K562 (cell line): ENCODE results near the gene SETD1B. TPM values are rescaled to one million over a fixed set of nuclear protein-coding genes. Genes with fewer than 3 reads are reported as not detected.

Source experiments
- BMI1 ChIP-seq: fragments of 150-350 bp; IDR thresholded peaks from 2 replicates; pipeline ENCODE4 v1.6.1; 2014; ENCODE audit warnings: low read length
- FOXA3 ChIP-seq, 2 experiments: fragments of 450-650 bp in 1 of 2; sonication (generic) in 1 of 2; formaldehyde crosslinking; IDR thresholded peaks in 1 of 2; conservative IDR thresholded peaks in 1 of 2; 2 replicates each; pipeline versions ENCODE4 v1.4.0 to v1.8.0; 2020 to 2022; ENCODE audit warnings: mild to moderate bottlenecking in 2 of 2, missing genetic modification reagents in 1 of 2
- GABPA ChIP-seq: fragments of 200-800 bp; sonication (Bioruptor generic); conservative IDR thresholded peaks from 2 replicates; pipeline ENCODE4 v1.6.1; 2016; ENCODE audit warnings: low read depth, missing genetic modification characterization, missing compliant biosample characterization
- RHOXF2B ChIP-seq: fragments of 250-450 bp; sonication (Bioruptor Pico); conservative IDR thresholded peaks from 2 replicates; pipeline ENCODE4 v1.5.1; 2021
- SP2 ChIP-seq: IDR thresholded peaks from 2 replicates; pipeline ENCODE4 v1.6.1; 2011; ENCODE audit warnings: mild to moderate bottlenecking, low read depth, low read length, moderate library complexity; ENCODE audit not compliant: poor library complexity, severe bottlenecking; ENCODE audit errors: extremely low read depth
- TRIM24 ChIP-seq, 2 experiments: fragments of 450-650 bp; IDR thresholded peaks; 2 replicates each; pipeline ENCODE4 v1.6.1; 2016
- ZKSCAN3 ChIP-seq: fragments of 250-450 bp; sonication (Bioruptor Pico); IDR thresholded peaks from 2 replicates; pipeline ENCODE4 v1.4.0; 2020
- ZNF431 ChIP-seq: sonication (generic); formaldehyde crosslinking; IDR thresholded peaks from 2 replicates; pipeline ENCODE4 v1.8.0; 2022; ENCODE audit warnings: mild to moderate bottlenecking, missing genetic modification reagents
- polyA plus RNA-seq, 8 experiments: library from polyadenylated mRNA; depleted of rRNA in 4 of 8; stranded (reverse) in 5 of 8; unstranded in 3 of 8; fragments of >200 nt; fragmentation: Nextera tagmentation in 2 of 8; fragmentation: Illumina TruSeq in 1 of 8; extraction: Ambion mirVana in 2 of 8; extraction: Trizol in 1 of 8; gene quantifications; 2 replicates each; pipeline versions ENCODE4 v1.2.1 to v1.2.3, GENCODE V29; 2011 to 2014; ENCODE audit warnings: inconsistent platforms in 1 of 8, missing spikeins in 1 of 8
- total RNA-seq, 7 experiments: library from RNA; depleted of rRNA in 6 of 7; stranded (reverse); fragments of >200 nt in 6 of 7; fragmentation: Illumina TruSeq in 2 of 7; extraction: Trizol in 2 of 7; gene quantifications; 2 replicates each; pipeline versions ENCODE4 v1.2.1 to v1.2.3, GENCODE V29; 2011 to 2021; ENCODE audit warnings: low replicate concordance in 1 of 7
- TF ChIP-seq, protein P1 (sequence below), 2 experiments: fragments of 450-650 bp in 1 of 2; IDR thresholded peaks; 2 replicates each; pipeline ENCODE4 v1.6.1; 2011 to 2017; ENCODE audit warnings: low read depth in 2 of 2, antibody characterized with exemption in 1 of 2, borderline replicate concordance in 1 of 2, low read length in 1 of 2, mild to moderate bottlenecking in 1 of 2, mixed read lengths in 1 of 2; ENCODE audit not compliant: control insufficient read depth in 1 of 2
- TF ChIP-seq, protein P2 (sequence below): fragments of 450-650 bp; formaldehyde crosslinking; IDR thresholded peaks from 2 replicates; pipeline ENCODE4 v1.4.0; 2020; ENCODE audit warnings: mild to moderate bottlenecking, mixed read lengths
- TF ChIP-seq, protein P3 (sequence below): sonication (generic); formaldehyde crosslinking; IDR thresholded peaks from 2 replicates; pipeline ENCODE4 v1.8.0; 2022; ENCODE audit warnings: mild to moderate bottlenecking, missing genetic modification reagents
- TF ChIP-seq, protein P4 (sequence below): IDR thresholded peaks from 3 replicates; pipeline ENCODE4 v1.6.1; 2011; ENCODE audit warnings: borderline replicate concordance, mild to moderate bottlenecking; ENCODE audit not compliant: insufficient read length, insufficient read depth
- TF ChIP-seq, protein P5 (sequence below): fragments of 250-450 bp; sonication (Bioruptor Pico); IDR thresholded peaks from 2 replicates; pipeline ENCODE4 v1.8.0; 2021; ENCODE audit warnings: moderate library complexity, mild to moderate bottlenecking, inconsistent platforms
- TF ChIP-seq, protein P6 (sequence below): sonication (generic); formaldehyde crosslinking; IDR thresholded peaks from 2 replicates; pipeline ENCODE4 v1.8.0; 2022; ENCODE audit warnings: mild to moderate bottlenecking, missing genetic modification reagents
- TF ChIP-seq, protein P7 (sequence below): fragments of 250-450 bp; sonication (Bioruptor Pico); IDR thresholded peaks from 2 replicates; pipeline ENCODE4 v1.5.0; 2020; ENCODE audit warnings: mild to moderate bottlenecking, borderline replicate concordance

Gene SETD1B
- total and polyA plus RNA-seq, 9 of the 15 experiments (the other 6 are each of a cell fraction or from before 2014, with no cell fraction given), result 0.48 to 26.6 (median 2.3) TPM

DNA sequence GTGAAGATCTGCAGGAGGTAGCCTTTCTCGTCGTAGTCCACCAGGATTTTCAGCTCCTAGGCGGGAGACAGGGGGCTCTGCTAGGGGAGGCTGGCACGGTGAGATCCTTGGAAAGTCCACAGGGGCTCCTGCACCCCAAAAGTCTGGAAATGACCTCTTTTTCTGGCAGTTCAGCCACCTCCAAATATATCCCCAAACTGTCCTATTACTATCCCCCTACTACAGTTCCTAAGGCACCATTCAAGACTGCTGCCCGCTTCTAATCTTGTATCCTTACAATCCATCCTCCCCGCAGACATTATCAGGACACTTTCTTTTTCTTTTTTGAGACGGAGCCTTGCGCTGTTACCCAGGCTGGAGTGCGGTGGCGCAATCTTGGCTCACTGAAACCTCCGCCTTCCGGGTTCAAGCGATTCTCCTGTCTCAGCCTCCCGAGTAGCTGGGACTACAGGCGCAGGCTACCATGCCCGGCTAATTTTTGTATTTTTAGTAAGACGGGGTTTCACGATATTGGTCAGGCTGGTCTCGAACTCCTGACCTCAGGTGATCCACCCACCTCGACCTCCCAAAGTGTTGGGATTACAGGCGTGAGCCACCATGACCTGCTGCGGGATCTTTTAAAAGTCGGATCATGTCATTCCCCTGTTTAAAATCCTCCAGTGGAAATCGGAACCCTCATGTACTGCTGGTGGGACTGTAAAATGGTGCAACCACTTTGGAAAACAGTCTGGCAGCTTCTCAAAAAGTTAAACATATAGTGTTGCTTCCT lies 36.4 kb downstream of the SETD1B start (continued):
- TF ChIP-seq, protein P1, sequence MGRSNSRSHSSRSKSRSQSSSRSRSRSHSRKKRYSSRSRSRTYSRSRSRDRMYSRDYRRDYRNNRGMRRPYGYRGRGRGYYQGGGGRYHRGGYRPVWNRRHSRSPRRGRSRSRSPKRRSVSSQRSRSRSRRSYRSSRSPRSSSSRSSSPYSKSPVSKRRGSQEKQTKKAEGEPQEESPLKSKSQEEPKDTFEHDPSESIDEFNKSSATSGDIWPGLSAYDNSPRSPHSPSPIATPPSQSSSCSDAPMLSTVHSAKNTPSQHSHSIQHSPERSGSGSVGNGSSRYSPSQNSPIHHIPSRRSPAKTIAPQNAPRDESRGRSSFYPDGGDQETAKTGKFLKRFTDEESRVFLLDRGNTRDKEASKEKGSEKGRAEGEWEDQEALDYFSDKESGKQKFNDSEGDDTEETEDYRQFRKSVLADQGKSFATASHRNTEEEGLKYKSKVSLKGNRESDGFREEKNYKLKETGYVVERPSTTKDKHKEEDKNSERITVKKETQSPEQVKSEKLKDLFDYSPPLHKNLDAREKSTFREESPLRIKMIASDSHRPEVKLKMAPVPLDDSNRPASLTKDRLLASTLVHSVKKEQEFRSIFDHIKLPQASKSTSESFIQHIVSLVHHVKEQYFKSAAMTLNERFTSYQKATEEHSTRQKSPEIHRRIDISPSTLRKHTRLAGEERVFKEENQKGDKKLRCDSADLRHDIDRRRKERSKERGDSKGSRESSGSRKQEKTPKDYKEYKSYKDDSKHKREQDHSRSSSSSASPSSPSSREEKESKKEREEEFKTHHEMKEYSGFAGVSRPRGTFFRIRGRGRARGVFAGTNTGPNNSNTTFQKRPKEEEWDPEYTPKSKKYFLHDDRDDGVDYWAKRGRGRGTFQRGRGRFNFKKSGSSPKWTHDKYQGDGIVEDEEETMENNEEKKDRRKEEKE (IDR thresholded peaks at IDR 0.05; ENCODE audit: borderline replicate concordance in 1 of 2, control insufficient read depth in 1 of 2, low read depth in 2 of 2, low read length in 1 of 2), result no peak
- TF ChIP-seq GABPA (tag), result 0 out of 2 replicates have a peak, but pooled peaks have one; percentile 15
- TF ChIP-seq, protein P2, sequence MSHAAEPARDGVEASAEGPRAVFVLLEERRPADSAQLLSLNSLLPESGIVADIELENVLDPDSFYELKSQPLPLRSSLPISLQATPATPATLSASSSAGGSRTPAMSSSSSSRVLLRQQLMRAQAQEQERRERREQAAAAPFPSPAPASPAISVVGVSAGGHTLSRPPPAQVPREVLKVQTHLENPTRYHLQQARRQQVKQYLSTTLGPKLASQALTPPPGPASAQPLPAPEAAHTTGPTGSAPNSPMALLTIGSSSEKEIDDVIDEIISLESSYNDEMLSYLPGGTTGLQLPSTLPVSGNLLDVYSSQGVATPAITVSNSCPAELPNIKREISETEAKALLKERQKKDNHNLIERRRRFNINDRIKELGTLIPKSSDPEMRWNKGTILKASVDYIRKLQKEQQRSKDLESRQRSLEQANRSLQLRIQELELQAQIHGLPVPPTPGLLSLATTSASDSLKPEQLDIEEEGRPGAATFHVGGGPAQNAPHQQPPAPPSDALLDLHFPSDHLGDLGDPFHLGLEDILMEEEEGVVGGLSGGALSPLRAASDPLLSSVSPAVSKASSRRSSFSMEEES, result no peak
- no peak for TF ChIP-seq RHOXF2B (CRISPR knock-in tag)
- 0 out of 2 replicates have a peak, but pooled peaks have one; percentile 17 for TF ChIP-seq ZNF431
- TF ChIP-seq, protein P3, sequence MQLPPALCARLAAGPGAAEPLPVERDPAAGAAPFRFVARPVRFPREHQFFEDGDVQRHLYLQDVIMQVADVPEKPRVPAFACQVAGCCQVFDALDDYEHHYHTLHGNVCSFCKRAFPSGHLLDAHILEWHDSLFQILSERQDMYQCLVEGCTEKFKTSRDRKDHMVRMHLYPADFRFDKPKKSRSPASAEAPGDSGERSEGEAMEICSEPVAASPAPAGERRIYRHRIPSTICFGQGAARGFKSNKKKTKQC (CRISPR knock-in tag), result no peak
- TF ChIP-seq FOXA3 (CRISPR knock-in tag; conservative IDR thresholded peaks at IDR 0.05 in 1 of 2, IDR thresholded peaks at IDR 0.05 in 1 of 2), result 0 out of 4 replicates have a peak, but pooled peaks of 1 of the 2 experiments have one; percentile 76
- no peak for TF ChIP-seq TRIM24 (IDR thresholded peaks at IDR 0.05)
- TF ChIP-seq, protein P4, sequence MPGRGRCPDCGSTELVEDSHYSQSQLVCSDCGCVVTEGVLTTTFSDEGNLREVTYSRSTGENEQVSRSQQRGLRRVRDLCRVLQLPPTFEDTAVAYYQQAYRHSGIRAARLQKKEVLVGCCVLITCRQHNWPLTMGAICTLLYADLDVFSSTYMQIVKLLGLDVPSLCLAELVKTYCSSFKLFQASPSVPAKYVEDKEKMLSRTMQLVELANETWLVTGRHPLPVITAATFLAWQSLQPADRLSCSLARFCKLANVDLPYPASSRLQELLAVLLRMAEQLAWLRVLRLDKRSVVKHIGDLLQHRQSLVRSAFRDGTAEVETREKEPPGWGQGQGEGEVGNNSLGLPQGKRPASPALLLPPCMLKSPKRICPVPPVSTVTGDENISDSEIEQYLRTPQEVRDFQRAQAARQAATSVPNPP, result no peak
- TF ChIP-seq SP2, result no peak
- no peak for TF ChIP-seq ZKSCAN3
- TF ChIP-seq, protein P5, sequence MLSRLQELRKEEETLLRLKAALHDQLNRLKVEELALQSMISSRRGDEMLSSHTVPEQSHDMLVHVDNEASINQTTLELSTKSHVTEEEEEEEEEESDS (CRISPR knock-in tag), result no peak
- no peak for TF ChIP-seq BMI1
- TF ChIP-seq, protein P6, sequence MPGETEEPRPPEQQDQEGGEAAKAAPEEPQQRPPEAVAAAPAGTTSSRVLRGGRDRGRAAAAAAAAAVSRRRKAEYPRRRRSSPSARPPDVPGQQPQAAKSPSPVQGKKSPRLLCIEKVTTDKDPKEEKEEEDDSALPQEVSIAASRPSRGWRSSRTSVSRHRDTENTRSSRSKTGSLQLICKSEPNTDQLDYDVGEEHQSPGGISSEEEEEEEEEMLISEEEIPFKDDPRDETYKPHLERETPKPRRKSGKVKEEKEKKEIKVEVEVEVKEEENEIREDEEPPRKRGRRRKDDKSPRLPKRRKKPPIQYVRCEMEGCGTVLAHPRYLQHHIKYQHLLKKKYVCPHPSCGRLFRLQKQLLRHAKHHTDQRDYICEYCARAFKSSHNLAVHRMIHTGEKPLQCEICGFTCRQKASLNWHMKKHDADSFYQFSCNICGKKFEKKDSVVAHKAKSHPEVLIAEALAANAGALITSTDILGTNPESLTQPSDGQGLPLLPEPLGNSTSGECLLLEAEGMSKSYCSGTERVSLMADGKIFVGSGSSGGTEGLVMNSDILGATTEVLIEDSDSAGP (CRISPR knock-in tag), result no peak
- TF ChIP-seq, protein P7, sequence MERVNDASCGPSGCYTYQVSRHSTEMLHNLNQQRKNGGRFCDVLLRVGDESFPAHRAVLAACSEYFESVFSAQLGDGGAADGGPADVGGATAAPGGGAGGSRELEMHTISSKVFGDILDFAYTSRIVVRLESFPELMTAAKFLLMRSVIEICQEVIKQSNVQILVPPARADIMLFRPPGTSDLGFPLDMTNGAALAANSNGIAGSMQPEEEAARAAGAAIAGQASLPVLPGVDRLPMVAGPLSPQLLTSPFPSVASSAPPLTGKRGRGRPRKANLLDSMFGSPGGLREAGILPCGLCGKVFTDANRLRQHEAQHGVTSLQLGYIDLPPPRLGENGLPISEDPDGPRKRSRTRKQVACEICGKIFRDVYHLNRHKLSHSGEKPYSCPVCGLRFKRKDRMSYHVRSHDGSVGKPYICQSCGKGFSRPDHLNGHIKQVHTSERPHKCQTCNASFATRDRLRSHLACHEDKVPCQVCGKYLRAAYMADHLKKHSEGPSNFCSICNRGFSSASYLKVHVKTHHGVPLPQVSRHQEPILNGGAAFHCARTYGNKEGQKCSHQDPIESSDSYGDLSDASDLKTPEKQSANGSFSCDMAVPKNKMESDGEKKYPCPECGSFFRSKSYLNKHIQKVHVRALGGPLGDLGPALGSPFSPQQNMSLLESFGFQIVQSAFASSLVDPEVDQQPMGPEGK (CRISPR knock-in tag), result no peak
